Activated CD4-positive, alpha-beta memory T cell treated with anti-CD3 and anti-CD28 coated beads, Interleukin-2, amount 10 ng/mL, durations not matched to agents 7 days and 5 days (primary cell): Measurements from ENCODE around the gene RAD51B. TPM values are rescaled to one million over a fixed set of nuclear protein-coding genes. Genes with fewer than 3 reads are reported as not detected.

Experiments
- CTCF ChIA-PET: fragments of 350-600 bp; sonication (Branson Sonifier 250); formaldehyde crosslinking; loops from one replicate; lab custom pipeline; 2021; ENCODE audit warnings: antibody characterized with exemption, inconsistent platforms; lab: Charles Lee
- POLR2A ChIA-PET: fragments of 350-600 bp; sonication (Branson Sonifier 250); formaldehyde crosslinking; loops from one replicate; lab custom pipeline; 2021; ENCODE audit warnings: antibody characterized with exemption; lab: Charles Lee
- DNase-seq: peaks from one replicate; pipeline ENCODE4 v3.0.0-alpha.2; 2020
- H3K27ac Mint-ChIP-seq: one replicate; pipeline ENCODE4 v1.8.0; 2021; ENCODE audit warnings: mild to moderate bottlenecking, mixed read lengths
- H3K27me3 Mint-ChIP-seq: one replicate; pipeline ENCODE4 v1.8.0; 2021; ENCODE audit warnings: mixed read lengths
- H3K36me3 Mint-ChIP-seq: one replicate; pipeline ENCODE4 v1.8.0; 2021; ENCODE audit warnings: low read depth, mixed read lengths
- H3K4me1 Mint-ChIP-seq: one replicate; pipeline ENCODE4 v1.8.0; 2021; ENCODE audit warnings: mixed read lengths
- H3K4me3 Mint-ChIP-seq: one replicate; pipeline ENCODE4 v1.8.0; 2021; ENCODE audit warnings: mild to moderate bottlenecking, mixed read lengths
- H3K9me3 Mint-ChIP-seq: one replicate; pipeline ENCODE4 v1.8.0; 2021; ENCODE audit warnings: mixed read lengths
- total RNA-seq, 2 experiments: library from RNA; stranded (reverse); gene quantifications; one replicate each; pipeline ENCODE4 v1.2.3, GENCODE V29; 2021

The RAD51B gene
- total RNA-seq, 2 experiments from 2014 or later, result 33.1 to 40.8 TPM

GRCh38 chr14:68631394-68632053, 811.9 kb downstream of the RAD51B start:
- ChIA-PET POLR2A (no interaction called here), CTCF (no interaction called here)
- Mint-ChIP-seq H3K9me3 (no peaks in the 10 kb centered on the region), H3K27me3 (peaks cover 14% of the 10 kb centered on the region), H3K27ac (no peak overlapping the region), H3K4me1 (peaks cover 12% of the 10 kb centered on the region), H3K36me3 (no peaks in the 10 kb centered on the region), H3K4me3 (no peak overlapping the region)
- DNase-seq, result peak; percentile 11

GRCh38 chr14:68632054-68632895, 812.7 kb downstream of the RAD51B start:
- peaks cover 12% of the 10 kb centered on the region for H3K4me1 Mint-ChIP-seq
- no peaks in the 10 kb centered on the region for H3K36me3 Mint-ChIP-seq
- ChIA-PET POLR2A (no interaction called here), CTCF (no interaction called here)
- peak; percentile 6 for DNase-seq
- H3K4me3 Mint-ChIP-seq, result no peak overlapping the region
- H3K27me3 Mint-ChIP-seq, result peaks cover 12% of the 10 kb centered on the region
- no peak overlapping the region for H3K27ac Mint-ChIP-seq
- H3K9me3 Mint-ChIP-seq, result no peaks in the 10 kb centered on the region

- ChIA-PET CTCF (no interaction called here), POLR2A (interaction anchor here (0.7 kb wide), 1 partner anchor 248 kb away, joined by 3 read pairs; no protein-coding TSS in a partner anchor)
- Mint-ChIP-seq H3K27ac (no peak overlapping the region), H3K9me3 (no peaks in the 10 kb centered on the region), H3K36me3 (no peaks in the 10 kb centered on the region), H3K27me3 (peaks cover 12% of the 10 kb centered on the region), H3K4me1 (peaks cover 8% of the 10 kb centered on the region), H3K4me3 (no peak overlapping the region)
- peak; percentile 12 for DNase-seq
Observed at GRCh38 chr14:68633131-68633991, 813.8 kb downstream of the RAD51B start.

GRCh38 chr14:68634332-68634731, 814.8 kb downstream of the RAD51B start:
- H3K9me3 Mint-ChIP-seq, result no peaks in the 10 kb centered on the region
- H3K36me3 Mint-ChIP-seq, result no peaks in the 10 kb centered on the region
- no peak overlapping the region for H3K4me3 Mint-ChIP-seq
- H3K27me3 Mint-ChIP-seq, result peaks cover 5% of the 10 kb centered on the region
- peak; percentile 5 for DNase-seq
- H3K4me1 Mint-ChIP-seq, result no peaks in the 10 kb centered on the region
- ChIA-PET CTCF (no interaction called here), POLR2A (interaction anchor here (0.7 kb wide), 1 partner anchor 249 kb away, joined by 3 read pairs; no protein-coding TSS in a partner anchor)
- H3K27ac Mint-ChIP-seq, result no peak overlapping the region

- H3K4me1 Mint-ChIP-seq, result no peaks in the 10 kb centered on the region
- CTCF ChIA-PET, result no interaction called here
- H3K27ac Mint-ChIP-seq, result no peak overlapping the region
- H3K9me3 Mint-ChIP-seq, result no peaks in the 10 kb centered on the region
- POLR2A ChIA-PET, result no interaction called here
- no peak overlapping the region for H3K4me3 Mint-ChIP-seq
- H3K27me3 Mint-ChIP-seq, result peaks cover 5% of the 10 kb centered on the region
- DNase-seq, result no peak
- H3K36me3 Mint-ChIP-seq, result no peaks in the 10 kb centered on the region
Observed at GRCh38 chr14:68634874-68635595, 815.5 kb downstream of the RAD51B start.

GRCh38 chr14:68636597-68636996, 817.0 kb downstream of the RAD51B start:
- DNase-seq, result no peak
- H3K4me3 Mint-ChIP-seq, result no peak overlapping the region
- peaks cover 8% of the 10 kb centered on the region for H3K9me3 Mint-ChIP-seq
- no peak overlapping the region for H3K27ac Mint-ChIP-seq
- no peaks in the 10 kb centered on the region for H3K4me1 Mint-ChIP-seq
- ChIA-PET CTCF (no interaction called here), POLR2A (no interaction called here)
- no peaks in the 10 kb centered on the region for H3K36me3 Mint-ChIP-seq
- H3K27me3 Mint-ChIP-seq, result peaks cover 4% of the 10 kb centered on the region

GRCh38 chr14:68637106-68638021, 817.8 kb downstream of the RAD51B start:
- peaks cover 4% of the 10 kb centered on the region for H3K27me3 Mint-ChIP-seq
- H3K4me3 Mint-ChIP-seq, result no peak overlapping the region
- H3K4me1 Mint-ChIP-seq, result no peaks in the 10 kb centered on the region
- H3K36me3 Mint-ChIP-seq, result no peaks in the 10 kb centered on the region
- CTCF ChIA-PET, result interaction anchor here (1.2 kb wide), 1 partner anchor 207 kb away, joined by 3 read pairs; no protein-coding TSS in a partner anchor
- no peak overlapping the region for H3K27ac Mint-ChIP-seq
- DNase-seq, result peak; percentile 8
- peaks cover 8% of the 10 kb centered on the region for H3K9me3 Mint-ChIP-seq
- POLR2A ChIA-PET, result interaction anchor here (1.0 kb wide), 1 partner anchor 48 kb away, joined by 3 read pairs; no protein-coding TSS in a partner anchor

- Mint-ChIP-seq H3K9me3 (peaks cover 8% of the 10 kb centered on the region), H3K4me1 (no peaks in the 10 kb centered on the region), H3K27ac (no peak overlapping the region), H3K36me3 (no peaks in the 10 kb centered on the region), H3K27me3 (peaks cover 4% of the 10 kb centered on the region), H3K4me3 (no peak overlapping the region)
- POLR2A ChIA-PET, result interaction anchor here (1.0 kb wide), 1 partner anchor 47 kb away, joined by 3 read pairs; no protein-coding TSS in a partner anchor
- DNase-seq, result peak; percentile 8
- CTCF ChIA-PET, result interaction anchor here (1.2 kb wide), 1 partner anchor 206 kb away, joined by 3 read pairs; no protein-coding TSS in a partner anchor
Observed at GRCh38 chr14:68638141-68638999, 818.8 kb downstream of the RAD51B start.

- POLR2A ChIA-PET, result no interaction called here
- CTCF ChIA-PET, result interaction anchor here (1.2 kb wide), 1 partner anchor 205 kb away, joined by 3 read pairs; no protein-coding TSS in a partner anchor
- peak; percentile 3 for DNase-seq
- no peaks in the 10 kb centered on the region for H3K4me1 Mint-ChIP-seq
- H3K36me3 Mint-ChIP-seq, result no peaks in the 10 kb centered on the region
- no peak overlapping the region for H3K4me3 Mint-ChIP-seq
- H3K9me3 Mint-ChIP-seq, result peaks cover 10% of the 10 kb centered on the region
- H3K27me3 Mint-ChIP-seq, result peaks cover 4% of the 10 kb centered on the region
- H3K27ac Mint-ChIP-seq, result no peak overlapping the region
Observed at GRCh38 chr14:68639000-68639757, 819.6 kb downstream of the RAD51B start.
